ENCODE results near the gene LENG8. TPM values are rescaled to one million over a fixed set of nuclear protein-coding genes. Genes with fewer than 3 reads are reported as not detected.

The LENG8 gene
- polyA plus RNA-seq, 1 donor from 2014 or later = 24.2 TPM

DNA sequence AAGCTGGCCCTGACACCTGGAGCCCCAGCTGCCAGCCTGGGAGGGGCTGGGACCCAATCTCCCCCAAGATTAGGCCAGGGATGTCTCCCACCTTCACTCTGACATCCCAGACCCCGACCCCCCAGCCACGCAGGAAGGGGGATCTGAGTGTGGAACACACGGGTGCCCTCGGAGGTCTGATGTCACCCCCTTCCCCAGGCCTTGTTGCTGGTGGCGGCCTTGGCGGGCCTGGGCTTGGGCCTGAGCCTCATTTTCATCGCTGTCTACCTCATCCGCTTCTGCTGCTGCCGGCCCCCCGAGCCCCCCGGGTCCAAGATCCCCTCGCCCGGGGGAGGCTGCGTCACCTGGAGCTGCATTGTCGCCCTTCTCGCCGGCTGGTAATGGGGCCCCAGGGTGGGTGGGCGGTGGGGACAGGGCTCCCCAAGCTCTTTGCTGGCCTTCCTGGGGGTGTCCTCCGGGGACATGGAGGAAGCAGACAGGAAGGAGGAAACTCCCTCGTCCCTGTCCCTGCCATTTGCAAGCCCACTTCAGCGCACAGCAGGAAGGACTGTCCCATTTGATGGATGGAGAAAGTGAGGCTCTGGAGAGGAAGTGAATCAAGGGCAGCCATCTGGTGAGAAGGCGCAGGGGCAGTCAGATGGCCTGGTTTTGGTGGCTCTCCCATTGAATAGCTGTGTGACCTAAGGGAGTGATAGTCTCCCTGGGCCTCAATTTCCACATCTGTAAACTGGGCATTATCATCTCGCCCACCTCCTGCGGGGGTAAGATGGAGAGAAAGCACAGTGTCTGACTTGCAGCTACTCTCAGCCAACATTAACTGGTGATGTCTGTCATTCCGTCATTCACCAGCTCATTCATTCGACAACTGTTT lies 29.8 kb upstream of the LENG8 start:
- Histone ChIP-seq H3K27ac (ENCODE audit: low read length) (peak overlapping the region; percentile 66), H3F3A (ENCODE audit: insufficient read depth, low read length, poor library complexity, severe bottlenecking) (no peaks in the 10 kb centered on the region), H3K9me3 (ENCODE audit: low read length) (no peaks in the 10 kb centered on the region), H3K79me2 (replicated peaks; ENCODE audit: insufficient read depth, low read length) (peaks cover 41% of the 10 kb centered on the region), H3K36me3 (ENCODE audit: insufficient read depth, low read length) (no peaks in the 10 kb centered on the region), H4K20me1 (ENCODE audit: insufficient read depth) (no peaks in the 10 kb centered on the region), H2AFZ (ENCODE audit: low read depth, low read length) (no peak overlapping the region), H3K4me3 (ENCODE audit: low read length) (no peak overlapping the region), H3K27me3 (ENCODE audit: insufficient read depth, low read depth, low read length) (no peaks in the 10 kb centered on the region), H3K4me2 (ENCODE audit: low read length) (no peak overlapping the region), H3K9ac (ENCODE audit: low read length) (peak overlapping the region; percentile 57), H3K9me2 (ENCODE audit: insufficient read depth, low read length) (no peaks in the 10 kb centered on the region)
- TF ChIP-seq MXI1 (conservative IDR thresholded peaks at IDR 0.05; ENCODE audit: poor library complexity, severe bottlenecking) (no peak), EP300 (conservative IDR thresholded peaks at IDR 0.05; ENCODE audit: poor library complexity, severe bottlenecking) (no peak), SMC3 (conservative IDR thresholded peaks at IDR 0.05; ENCODE audit: poor library complexity) (no peak), POLR2AphosphoS5 (IDR thresholded peaks at IDR 0.05) (no peak), REST (IDR thresholded peaks at IDR 0.05; ENCODE audit: borderline replicate concordance) (no peak), EZH2 (IDR thresholded peaks at IDR 0.05; ENCODE audit: borderline replicate concordance, insufficient read depth, low read length, poor library complexity, severe bottlenecking) (no peak), RAD21 (conservative IDR thresholded peaks at IDR 0.05) (no peak), TAF1 (IDR thresholded peaks at IDR 0.05; ENCODE audit: low read depth) (no peak)
- TF ChIP-seq, protein P1, sequence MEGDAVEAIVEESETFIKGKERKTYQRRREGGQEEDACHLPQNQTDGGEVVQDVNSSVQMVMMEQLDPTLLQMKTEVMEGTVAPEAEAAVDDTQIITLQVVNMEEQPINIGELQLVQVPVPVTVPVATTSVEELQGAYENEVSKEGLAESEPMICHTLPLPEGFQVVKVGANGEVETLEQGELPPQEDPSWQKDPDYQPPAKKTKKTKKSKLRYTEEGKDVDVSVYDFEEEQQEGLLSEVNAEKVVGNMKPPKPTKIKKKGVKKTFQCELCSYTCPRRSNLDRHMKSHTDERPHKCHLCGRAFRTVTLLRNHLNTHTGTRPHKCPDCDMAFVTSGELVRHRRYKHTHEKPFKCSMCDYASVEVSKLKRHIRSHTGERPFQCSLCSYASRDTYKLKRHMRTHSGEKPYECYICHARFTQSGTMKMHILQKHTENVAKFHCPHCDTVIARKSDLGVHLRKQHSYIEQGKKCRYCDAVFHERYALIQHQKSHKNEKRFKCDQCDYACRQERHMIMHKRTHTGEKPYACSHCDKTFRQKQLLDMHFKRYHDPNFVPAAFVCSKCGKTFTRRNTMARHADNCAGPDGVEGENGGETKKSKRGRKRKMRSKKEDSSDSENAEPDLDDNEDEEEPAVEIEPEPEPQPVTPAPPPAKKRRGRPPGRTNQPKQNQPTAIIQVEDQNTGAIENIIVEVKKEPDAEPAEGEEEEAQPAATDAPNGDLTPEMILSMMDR (IDR thresholded peaks at IDR 0.05; ENCODE audit: poor library complexity, severe bottlenecking) = no peak

- peak overlapping the region; percentile 59 for H3K4me3 ChIP-seq (ENCODE audit: low read length)
- peak overlapping the region; percentile 65 for H3K27ac ChIP-seq (ENCODE audit: low read length)
- no peaks in the 10 kb centered on the region for H3K9me2 ChIP-seq (ENCODE audit: insufficient read depth, low read length)
- no peak overlapping the region for H3K4me2 ChIP-seq (ENCODE audit: low read length)
- no peaks in the 10 kb centered on the region for H4K20me1 ChIP-seq (ENCODE audit: insufficient read depth)
- TF ChIP-seq, protein P1 (IDR thresholded peaks at IDR 0.05; ENCODE audit: poor library complexity, severe bottlenecking) = no peak
- peak; percentile 13 for TF ChIP-seq REST (IDR thresholded peaks at IDR 0.05; ENCODE audit: borderline replicate concordance)
- no peaks in the 10 kb centered on the region for H3K36me3 ChIP-seq (ENCODE audit: insufficient read depth, low read length)
- no peaks in the 10 kb centered on the region for H3K27me3 ChIP-seq (ENCODE audit: insufficient read depth, low read depth, low read length)
- no peaks in the 10 kb centered on the region for H3K9me3 ChIP-seq (ENCODE audit: low read length)
- no peaks in the 10 kb centered on the region for H3F3A ChIP-seq (ENCODE audit: insufficient read depth, low read length, poor library complexity, severe bottlenecking)
- peaks cover 35% of the 10 kb centered on the region for H3K79me2 ChIP-seq (replicated peaks; ENCODE audit: insufficient read depth, low read length)
- no peak overlapping the region for H2AFZ ChIP-seq (ENCODE audit: low read depth, low read length)
- H3K9ac ChIP-seq (ENCODE audit: low read length) = peak overlapping the region; percentile 63
Observed at GRCh38 chr19:54420068-54420382, 29.0 kb upstream of the LENG8 start.
